ENCODE results near the gene SORCS2.

- TF ChIP-seq CTCF (IDR thresholded peaks at IDR 0.05), result no peak
- TF ChIP-seq ZBTB33 (IDR thresholded peaks at IDR 0.05; ENCODE audit: borderline replicate concordance, low read depth), result no peak
- no peak for TF ChIP-seq EP300 (IDR thresholded peaks at IDR 0.05; ENCODE audit: borderline replicate concordance in 1 of 2, low read depth in 1 of 2, low read length in 1 of 2)
- TF ChIP-seq SIN3A (IDR thresholded peaks at IDR 0.05; ENCODE audit: borderline replicate concordance, low read depth, low read length), result no peak
- TF ChIP-seq USF2 (IDR thresholded peaks at IDR 0.05; ENCODE audit: borderline replicate concordance, low read depth, low read length), result no peak
- TF ChIP-seq ELF1 (IDR thresholded peaks at IDR 0.05), result no peak
- TF ChIP-seq EZH2phosphoT487 (IDR thresholded peaks at IDR 0.05; ENCODE audit: borderline replicate concordance, low read depth), result no peak
- no peak for TF ChIP-seq FOSL2 (IDR thresholded peaks at IDR 0.05; ENCODE audit: borderline replicate concordance, low read depth)
- TF ChIP-seq MEF2A (IDR thresholded peaks at IDR 0.05; ENCODE audit: borderline replicate concordance, low read depth), result no peak
- TF ChIP-seq POLR2AphosphoS5 (IDR thresholded peaks at IDR 0.05; ENCODE audit: low read depth, low read length), result no peak
- no peak for TF ChIP-seq RFX5 (IDR thresholded peaks at IDR 0.05; ENCODE audit: low read length)
- no peak for TF ChIP-seq MAX (IDR thresholded peaks at IDR 0.05; ENCODE audit: low read depth)
These were observed 36.7 kb upstream of the SORCS2 start for GRCh38 chr4:7155590-7156071.

Measured in SK-N-SH (cell line).